ENCODE data around the gene FGFRL1. TPM values are rescaled to one million over a fixed set of nuclear protein-coding genes. Genes with fewer than 3 reads are reported as not detected.

FGFRL1 gene
- total RNA-seq, 1 donor from 2014 or later, result 5.2 TPM

GRCh38 chr4:1035510-1035909 is 24.1 kb downstream of the FGFRL1 start:
- Mint-ChIP-seq H3K27ac (ENCODE audit: unreplicated experiment) (no peak overlapping the region), H3K36me3 (ENCODE audit: low read depth, unreplicated experiment) (no peaks in the 10 kb centered on the region), H3K27me3 (ENCODE audit: unreplicated experiment) (no peaks in the 10 kb centered on the region), H3K9me3 (ENCODE audit: unreplicated experiment) (no peaks in the 10 kb centered on the region), H3K4me3 (ENCODE audit: unreplicated experiment) (no peak overlapping the region), H3K4me1 (ENCODE audit: unreplicated experiment) (no peaks in the 10 kb centered on the region)
- DNase-seq (ENCODE audit: low spot score), result no peak
- no peak for TF ChIP-seq CTCF (IDR thresholded peaks at IDR 0.05; ENCODE audit: unreplicated experiment)

GRCh38 chr4:1036095-1036494 is 24.7 kb downstream of the FGFRL1 start:
- DNase-seq (ENCODE audit: low spot score), result no peak
- Mint-ChIP-seq H3K4me3 (ENCODE audit: unreplicated experiment) (no peak overlapping the region), H3K27me3 (ENCODE audit: unreplicated experiment) (no peaks in the 10 kb centered on the region), H3K27ac (ENCODE audit: unreplicated experiment) (no peak overlapping the region), H3K9me3 (ENCODE audit: unreplicated experiment) (no peaks in the 10 kb centered on the region), H3K36me3 (ENCODE audit: low read depth, unreplicated experiment) (no peaks in the 10 kb centered on the region), H3K4me1 (ENCODE audit: unreplicated experiment) (no peaks in the 10 kb centered on the region)
- no peak for TF ChIP-seq CTCF (IDR thresholded peaks at IDR 0.05; ENCODE audit: unreplicated experiment)

- no peak for TF ChIP-seq CTCF (IDR thresholded peaks at IDR 0.05; ENCODE audit: unreplicated experiment)
- H3K27ac Mint-ChIP-seq (ENCODE audit: unreplicated experiment), result no peak overlapping the region
- no peaks in the 10 kb centered on the region for H3K4me1 Mint-ChIP-seq (ENCODE audit: unreplicated experiment)
- no peak overlapping the region for H3K4me3 Mint-ChIP-seq (ENCODE audit: unreplicated experiment)
- H3K27me3 Mint-ChIP-seq (ENCODE audit: unreplicated experiment), result peaks cover 3% of the 10 kb centered on the region
- H3K36me3 Mint-ChIP-seq (ENCODE audit: low read depth, unreplicated experiment), result no peaks in the 10 kb centered on the region
- no peak for DNase-seq (ENCODE audit: low spot score)
- H3K9me3 Mint-ChIP-seq (ENCODE audit: unreplicated experiment), result no peaks in the 10 kb centered on the region
Observed at GRCh38 chr4:1036976-1037810, 25.8 kb downstream of the FGFRL1 start.

- no peak overlapping the region for H3K4me3 Mint-ChIP-seq (ENCODE audit: unreplicated experiment)
Observed at GRCh38 chr4:1038948-1039492, 27.6 kb downstream of the FGFRL1 start.

More at GRCh38 chr4:1038948-1039492, 27.6 kb downstream of the FGFRL1 start:
- no peak for DNase-seq (ENCODE audit: low spot score)
- TF ChIP-seq CTCF (IDR thresholded peaks at IDR 0.05; ENCODE audit: unreplicated experiment), result no peak
- Mint-ChIP-seq H3K27ac (ENCODE audit: unreplicated experiment) (no peak overlapping the region), H3K4me1 (ENCODE audit: unreplicated experiment) (no peaks in the 10 kb centered on the region), H3K9me3 (ENCODE audit: unreplicated experiment) (no peaks in the 10 kb centered on the region), H3K36me3 (ENCODE audit: low read depth, unreplicated experiment) (no peaks in the 10 kb centered on the region), H3K27me3 (ENCODE audit: unreplicated experiment) (peaks cover 6% of the 10 kb centered on the region)

Measured in endothelial cell (in vitro differentiated cells).